Measurements from ENCODE around the gene POU2F3.
A peak's percentile ranks its signal among the peaks of the same experiment; 100 is the strongest.

Gene POU2F3

GRCh38 chr11:120342678-120343077 lies 102.7 kb downstream of the POU2F3 start:
- DNase-seq, result no peak

GRCh38 chr11:120343429-120343828 lies 103.5 kb downstream of the POU2F3 start:
- DNase-seq, result no peak

- DNase-seq, result peak; percentile 74
These were observed 104.5 kb downstream of the POU2F3 start for GRCh38 chr11:120344302-120345004.

- DNase-seq, result no peak
These were observed 106.3 kb downstream of the POU2F3 start for GRCh38 chr11:120346233-120346632.

GRCh38 chr11:120350637-120351036 lies 110.7 kb downstream of the POU2F3 start:
- DNase-seq, result no peak

- DNase-seq, result no peak
These were observed 112.5 kb downstream of the POU2F3 start for GRCh38 chr11:120352405-120352804.

GRCh38 chr11:120354068-120354467 lies 114.1 kb downstream of the POU2F3 start:
- DNase-seq, result peak; percentile 44

- DNase-seq, result no peak
These were observed 114.8 kb downstream of the POU2F3 start for GRCh38 chr11:120354779-120355178.

GRCh38 chr11:120357620-120358019 lies 117.7 kb downstream of the POU2F3 start:
- DNase-seq, result no peak

GRCh38 chr11:120358729-120359128 lies 118.8 kb downstream of the POU2F3 start:
- DNase-seq, result no peak

GRCh38 chr11:120363436-120363835 lies 123.5 kb downstream of the POU2F3 start:
- DNase-seq, result peak; percentile 31

GRCh38 chr11:120365512-120365911 lies 125.6 kb downstream of the POU2F3 start:
- no peak for DNase-seq
